T-helper 2 cell treated with Interferon-gamma antibody and Interleukin-4, amounts not matched to agents 100 ng/mL and 5 ng/mL, for 36 hours (primary cell): ENCODE results near the gene DLX3. TPM values are rescaled to one million over a fixed set of nuclear protein-coding genes. Genes with fewer than 3 reads are reported as not detected.

Source experiments
- intact Hi-C: fragments of 100-400 bp; cut with micrococcal nuclease; formaldehyde crosslinking; loops from one replicate; pipeline ENCODE4 v1.15.1; 2023
- total RNA-seq: library from RNA; stranded (reverse); gene quantifications from 2 replicates; pipeline ENCODE4 v1.2.3, GENCODE V29; 2022

Gene DLX3
- total RNA-seq, 1 donor from 2014 or later: not detected

- intact Hi-C loops: no loop called here
These were observed 2.0 kb downstream of the DLX3 start for GRCh38 chr17:49992933-49993422.

GRCh38 chr17:49992191-49992932, 2.7 kb downstream of the DLX3 start:
- intact Hi-C loops: no loop called here

GRCh38 chr17:49991409-49991808, 3.6 kb downstream of the DLX3 start:
- intact Hi-C loops: no loop called here

GRCh38 chr17:49990921-49991320, 4.1 kb downstream of the DLX3 start:
- intact Hi-C loops: no loop called here

GRCh38 chr17:49990331-49990730, 4.7 kb downstream of the DLX3 start:
- intact Hi-C loops: no loop called here

GRCh38 chr17:49989518-49989880, 5.5 kb downstream of the DLX3 start:
- intact Hi-C loops: no loop called here

GRCh38 chr17:49987681-49988441, 7.2 kb downstream of the DLX3 start:
- intact Hi-C loops: no loop called here

GRCh38 chr17:49987290-49987585, 7.8 kb downstream of the DLX3 start:
- intact Hi-C loops: no loop called here

GRCh38 chr17:49986396-49987289, 8.4 kb downstream of the DLX3 start:
- intact Hi-C loops: no loop called here

GRCh38 chr17:49985310-49985990, 9.6 kb downstream of the DLX3 start:
- intact Hi-C loops: no loop called here

GRCh38 chr17:49984776-49985175, 10.2 kb downstream of the DLX3 start:
- intact Hi-C loops: no loop called here

- intact Hi-C loops: no loop called here
These were observed 10.7 kb downstream of the DLX3 start for GRCh38 chr17:49984283-49984682.

GRCh38 chr17:49980703-49981197, 14.3 kb downstream of the DLX3 start:
- intact Hi-C loops: no loop called here

GRCh38 chr17:49979748-49980479, 15.1 kb downstream of the DLX3 start:
- intact Hi-C loops: no loop called here

GRCh38 chr17:49978501-49978900, 16.5 kb downstream of the DLX3 start:
- intact Hi-C loops: no loop called here

- intact Hi-C loops: no loop called here
These were observed 17.3 kb downstream of the DLX3 start for GRCh38 chr17:49977463-49978389.

- intact Hi-C loops: no loop called here
These were observed 18.2 kb downstream of the DLX3 start for GRCh38 chr17:49976828-49977202.

GRCh38 chr17:49976163-49976827, 18.7 kb downstream of the DLX3 start:
- intact Hi-C loops: no loop called here

- intact Hi-C loops: no loop called here
These were observed 19.5 kb downstream of the DLX3 start for GRCh38 chr17:49975531-49975930.
